ENCODE results near the gene IGSF3.

DNA sequence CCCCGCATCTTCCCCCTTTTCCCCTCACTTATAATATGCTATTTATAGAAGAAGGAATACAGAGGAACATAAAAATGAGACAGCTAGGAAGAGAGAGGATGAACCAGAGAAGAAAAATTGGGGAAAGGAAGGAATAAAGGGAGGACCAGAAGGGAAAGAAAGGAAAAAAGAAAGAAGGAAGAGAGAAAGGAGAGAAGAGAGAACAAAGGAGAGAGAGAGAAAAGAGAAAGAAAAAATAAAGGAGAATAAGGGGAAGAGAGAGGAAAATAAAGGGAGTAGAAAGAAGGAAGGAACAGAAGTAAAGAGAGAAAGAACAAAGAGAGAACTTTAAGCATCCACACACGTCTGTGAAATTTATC lies 11.2 kb upstream of the IGSF3 start:
- TF ChIP-seq, protein P1, sequence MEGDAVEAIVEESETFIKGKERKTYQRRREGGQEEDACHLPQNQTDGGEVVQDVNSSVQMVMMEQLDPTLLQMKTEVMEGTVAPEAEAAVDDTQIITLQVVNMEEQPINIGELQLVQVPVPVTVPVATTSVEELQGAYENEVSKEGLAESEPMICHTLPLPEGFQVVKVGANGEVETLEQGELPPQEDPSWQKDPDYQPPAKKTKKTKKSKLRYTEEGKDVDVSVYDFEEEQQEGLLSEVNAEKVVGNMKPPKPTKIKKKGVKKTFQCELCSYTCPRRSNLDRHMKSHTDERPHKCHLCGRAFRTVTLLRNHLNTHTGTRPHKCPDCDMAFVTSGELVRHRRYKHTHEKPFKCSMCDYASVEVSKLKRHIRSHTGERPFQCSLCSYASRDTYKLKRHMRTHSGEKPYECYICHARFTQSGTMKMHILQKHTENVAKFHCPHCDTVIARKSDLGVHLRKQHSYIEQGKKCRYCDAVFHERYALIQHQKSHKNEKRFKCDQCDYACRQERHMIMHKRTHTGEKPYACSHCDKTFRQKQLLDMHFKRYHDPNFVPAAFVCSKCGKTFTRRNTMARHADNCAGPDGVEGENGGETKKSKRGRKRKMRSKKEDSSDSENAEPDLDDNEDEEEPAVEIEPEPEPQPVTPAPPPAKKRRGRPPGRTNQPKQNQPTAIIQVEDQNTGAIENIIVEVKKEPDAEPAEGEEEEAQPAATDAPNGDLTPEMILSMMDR (conservative IDR thresholded peaks at IDR 0.05; ENCODE audit: low read depth in 2 of 2): no peak
- TF ChIP-seq EZH2 (IDR thresholded peaks at IDR 0.05; ENCODE audit: low read depth, unreplicated experiment): no peak
- no peak for TF ChIP-seq POLR2AphosphoS5 (IDR thresholded peaks at IDR 0.05; ENCODE audit: low read depth)
- no peak for TF ChIP-seq CREB1 (CRISPR knock-in tag; IDR thresholded peaks at IDR 0.05; ENCODE audit: low read depth)
- TF ChIP-seq ZNF331 (CRISPR knock-in tag; IDR thresholded peaks at IDR 0.05; ENCODE audit: low read depth): no peak
- no peak for TF ChIP-seq EZH2phosphoT487 (IDR thresholded peaks at IDR 0.05; ENCODE audit: unreplicated experiment)
- TF ChIP-seq, protein P2, sequence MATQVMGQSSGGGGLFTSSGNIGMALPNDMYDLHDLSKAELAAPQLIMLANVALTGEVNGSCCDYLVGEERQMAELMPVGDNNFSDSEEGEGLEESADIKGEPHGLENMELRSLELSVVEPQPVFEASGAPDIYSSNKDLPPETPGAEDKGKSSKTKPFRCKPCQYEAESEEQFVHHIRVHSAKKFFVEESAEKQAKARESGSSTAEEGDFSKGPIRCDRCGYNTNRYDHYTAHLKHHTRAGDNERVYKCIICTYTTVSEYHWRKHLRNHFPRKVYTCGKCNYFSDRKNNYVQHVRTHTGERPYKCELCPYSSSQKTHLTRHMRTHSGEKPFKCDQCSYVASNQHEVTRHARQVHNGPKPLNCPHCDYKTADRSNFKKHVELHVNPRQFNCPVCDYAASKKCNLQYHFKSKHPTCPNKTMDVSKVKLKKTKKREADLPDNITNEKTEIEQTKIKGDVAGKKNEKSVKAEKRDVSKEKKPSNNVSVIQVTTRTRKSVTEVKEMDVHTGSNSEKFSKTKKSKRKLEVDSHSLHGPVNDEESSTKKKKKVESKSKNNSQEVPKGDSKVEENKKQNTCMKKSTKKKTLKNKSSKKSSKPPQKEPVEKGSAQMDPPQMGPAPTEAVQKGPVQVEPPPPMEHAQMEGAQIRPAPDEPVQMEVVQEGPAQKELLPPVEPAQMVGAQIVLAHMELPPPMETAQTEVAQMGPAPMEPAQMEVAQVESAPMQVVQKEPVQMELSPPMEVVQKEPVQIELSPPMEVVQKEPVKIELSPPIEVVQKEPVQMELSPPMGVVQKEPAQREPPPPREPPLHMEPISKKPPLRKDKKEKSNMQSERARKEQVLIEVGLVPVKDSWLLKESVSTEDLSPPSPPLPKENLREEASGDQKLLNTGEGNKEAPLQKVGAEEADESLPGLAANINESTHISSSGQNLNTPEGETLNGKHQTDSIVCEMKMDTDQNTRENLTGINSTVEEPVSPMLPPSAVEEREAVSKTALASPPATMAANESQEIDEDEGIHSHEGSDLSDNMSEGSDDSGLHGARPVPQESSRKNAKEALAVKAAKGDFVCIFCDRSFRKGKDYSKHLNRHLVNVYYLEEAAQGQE (IDR thresholded peaks at IDR 0.05; ENCODE audit: unreplicated experiment): no peak
- TF ChIP-seq, protein P3, sequence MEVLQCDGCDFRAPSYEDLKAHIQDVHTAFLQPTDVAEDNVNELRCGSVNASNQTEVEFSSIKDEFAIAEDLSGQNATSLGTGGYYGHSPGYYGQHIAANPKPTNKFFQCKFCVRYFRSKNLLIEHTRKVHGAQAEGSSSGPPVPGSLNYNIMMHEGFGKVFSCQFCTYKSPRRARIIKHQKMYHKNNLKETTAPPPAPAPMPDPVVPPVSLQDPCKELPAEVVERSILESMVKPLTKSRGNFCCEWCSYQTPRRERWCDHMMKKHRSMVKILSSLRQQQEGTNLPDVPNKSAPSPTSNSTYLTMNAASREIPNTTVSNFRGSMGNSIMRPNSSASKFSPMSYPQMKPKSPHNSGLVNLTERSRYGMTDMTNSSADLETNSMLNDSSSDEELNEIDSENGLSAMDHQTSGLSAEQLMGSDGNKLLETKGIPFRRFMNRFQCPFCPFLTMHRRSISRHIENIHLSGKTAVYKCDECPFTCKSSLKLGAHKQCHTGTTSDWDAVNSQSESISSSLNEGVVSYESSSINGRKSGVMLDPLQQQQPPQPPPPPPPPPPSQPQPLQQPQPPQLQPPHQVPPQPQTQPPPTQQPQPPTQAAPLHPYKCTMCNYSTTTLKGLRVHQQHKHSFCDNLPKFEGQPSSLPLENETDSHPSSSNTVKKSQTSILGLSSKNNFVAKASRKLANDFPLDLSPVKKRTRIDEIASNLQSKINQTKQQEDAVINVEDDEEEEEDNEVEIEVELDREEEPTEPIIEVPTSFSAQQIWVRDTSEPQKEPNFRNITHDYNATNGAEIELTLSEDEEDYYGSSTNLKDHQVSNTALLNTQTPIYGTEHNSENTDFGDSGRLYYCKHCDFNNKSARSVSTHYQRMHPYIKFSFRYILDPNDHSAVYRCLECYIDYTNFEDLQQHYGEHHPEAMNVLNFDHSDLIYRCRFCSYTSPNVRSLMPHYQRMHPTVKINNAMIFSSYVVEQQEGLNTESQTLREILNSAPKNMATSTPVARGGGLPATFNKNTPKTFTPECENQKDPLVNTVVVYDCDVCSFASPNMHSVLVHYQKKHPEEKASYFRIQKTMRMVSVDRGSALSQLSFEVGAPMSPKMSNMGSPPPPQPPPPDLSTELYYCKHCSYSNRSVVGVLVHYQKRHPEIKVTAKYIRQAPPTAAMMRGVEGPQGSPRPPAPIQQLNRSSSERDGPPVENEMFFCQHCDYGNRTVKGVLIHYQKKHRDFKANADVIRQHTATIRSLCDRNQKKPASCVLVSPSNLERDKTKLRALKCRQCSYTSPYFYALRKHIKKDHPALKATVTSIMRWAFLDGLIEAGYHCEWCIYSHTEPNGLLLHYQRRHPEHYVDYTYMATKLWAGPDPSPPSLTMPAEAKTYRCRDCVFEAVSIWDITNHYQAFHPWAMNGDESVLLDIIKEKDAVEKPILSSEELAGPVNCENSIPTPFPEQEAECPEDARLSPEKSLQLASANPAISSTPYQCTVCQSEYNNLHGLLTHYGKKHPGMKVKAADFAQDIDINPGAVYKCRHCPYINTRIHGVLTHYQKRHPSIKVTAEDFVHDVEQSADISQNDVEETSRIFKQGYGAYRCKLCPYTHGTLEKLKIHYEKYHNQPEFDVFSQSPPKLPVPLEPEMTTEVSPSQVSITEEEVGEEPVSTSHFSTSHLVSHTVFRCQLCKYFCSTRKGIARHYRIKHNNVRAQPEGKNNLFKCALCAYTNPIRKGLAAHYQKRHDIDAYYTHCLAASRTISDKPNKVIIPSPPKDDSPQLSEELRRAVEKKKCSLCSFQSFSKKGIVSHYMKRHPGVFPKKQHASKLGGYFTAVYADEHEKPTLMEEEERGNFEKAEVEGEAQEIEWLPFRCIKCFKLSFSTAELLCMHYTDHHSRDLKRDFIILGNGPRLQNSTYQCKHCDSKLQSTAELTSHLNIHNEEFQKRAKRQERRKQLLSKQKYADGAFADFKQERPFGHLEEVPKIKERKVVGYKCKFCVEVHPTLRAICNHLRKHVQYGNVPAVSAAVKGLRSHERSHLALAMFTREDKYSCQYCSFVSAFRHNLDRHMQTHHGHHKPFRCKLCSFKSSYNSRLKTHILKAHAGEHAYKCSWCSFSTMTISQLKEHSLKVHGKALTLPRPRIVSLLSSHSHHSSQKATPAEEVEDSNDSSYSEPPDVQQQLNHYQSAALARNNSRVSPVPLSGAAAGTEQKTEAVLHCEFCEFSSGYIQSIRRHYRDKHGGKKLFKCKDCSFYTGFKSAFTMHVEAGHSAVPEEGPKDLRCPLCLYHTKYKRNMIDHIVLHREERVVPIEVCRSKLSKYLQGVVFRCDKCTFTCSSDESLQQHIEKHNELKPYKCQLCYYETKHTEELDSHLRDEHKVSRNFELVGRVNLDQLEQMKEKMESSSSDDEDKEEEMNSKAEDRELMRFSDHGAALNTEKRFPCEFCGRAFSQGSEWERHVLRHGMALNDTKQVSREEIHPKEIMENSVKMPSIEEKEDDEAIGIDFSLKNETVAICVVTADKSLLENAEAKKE (CRISPR knock-in tag; IDR thresholded peaks at IDR 0.05): no peak
- no peak for TF ChIP-seq JUNB (IDR thresholded peaks at IDR 0.05; ENCODE audit: unreplicated experiment)
- TF ChIP-seq, protein P4, sequence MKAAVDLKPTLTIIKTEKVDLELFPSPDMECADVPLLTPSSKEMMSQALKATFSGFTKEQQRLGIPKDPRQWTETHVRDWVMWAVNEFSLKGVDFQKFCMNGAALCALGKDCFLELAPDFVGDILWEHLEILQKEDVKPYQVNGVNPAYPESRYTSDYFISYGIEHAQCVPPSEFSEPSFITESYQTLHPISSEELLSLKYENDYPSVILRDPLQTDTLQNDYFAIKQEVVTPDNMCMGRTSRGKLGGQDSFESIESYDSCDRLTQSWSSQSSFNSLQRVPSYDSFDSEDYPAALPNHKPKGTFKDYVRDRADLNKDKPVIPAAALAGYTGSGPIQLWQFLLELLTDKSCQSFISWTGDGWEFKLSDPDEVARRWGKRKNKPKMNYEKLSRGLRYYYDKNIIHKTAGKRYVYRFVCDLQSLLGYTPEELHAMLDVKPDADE (IDR thresholded peaks at IDR 0.05): no peak
- TF ChIP-seq ZNF114 (CRISPR knock-in tag; IDR thresholded peaks at IDR 0.05): no peak
